ENCODE results near the gene HGF.

Gene HGF

GRCh38 chr7:81790686-81791085, 20.8 kb upstream of the HGF start:
- no peak overlapping the region for H3K4me3 ChIP-seq (ENCODE audit: low read depth, low read length)
- H3K9ac ChIP-seq (ENCODE audit: low read depth, low read length): no peak overlapping the region
- H3K4me1 ChIP-seq (ENCODE audit: control insufficient read depth, insufficient read depth, low read length): no peaks in the 10 kb centered on the region
- H3K9me3 ChIP-seq (ENCODE audit: control insufficient read depth, insufficient read depth, low read length): no peaks in the 10 kb centered on the region
- no peaks in the 10 kb centered on the region for H3K36me3 ChIP-seq (ENCODE audit: control insufficient read depth, insufficient read depth, low read length)
- no peaks in the 10 kb centered on the region for H3K27me3 ChIP-seq (ENCODE audit: control insufficient read depth, insufficient read depth, low read length)

GRCh38 chr7:81790120-81790500, 20.3 kb upstream of the HGF start:
- H3K27me3 ChIP-seq (ENCODE audit: control insufficient read depth, insufficient read depth, low read length): no peaks in the 10 kb centered on the region
- no peak overlapping the region for H3K9ac ChIP-seq (ENCODE audit: low read depth, low read length)
- no peak overlapping the region for H3K4me3 ChIP-seq (ENCODE audit: low read depth, low read length)
- H3K9me3 ChIP-seq (ENCODE audit: control insufficient read depth, insufficient read depth, low read length): no peaks in the 10 kb centered on the region
- H3K4me1 ChIP-seq (ENCODE audit: control insufficient read depth, insufficient read depth, low read length): no peaks in the 10 kb centered on the region
- H3K36me3 ChIP-seq (ENCODE audit: control insufficient read depth, insufficient read depth, low read length): no peaks in the 10 kb centered on the region

GRCh38 chr7:81789406-81790119, 19.7 kb upstream of the HGF start:
- Histone ChIP-seq H3K4me3 (ENCODE audit: low read depth, low read length) (no peak overlapping the region), H3K36me3 (ENCODE audit: control insufficient read depth, insufficient read depth, low read length) (no peaks in the 10 kb centered on the region), H3K9ac (ENCODE audit: low read depth, low read length) (no peak overlapping the region), H3K27me3 (ENCODE audit: control insufficient read depth, insufficient read depth, low read length) (no peaks in the 10 kb centered on the region), H3K4me1 (ENCODE audit: control insufficient read depth, insufficient read depth, low read length) (no peaks in the 10 kb centered on the region), H3K9me3 (ENCODE audit: control insufficient read depth, insufficient read depth, low read length) (no peaks in the 10 kb centered on the region)

GRCh38 chr7:81788246-81788645, 18.4 kb upstream of the HGF start:
- Histone ChIP-seq H3K4me1 (ENCODE audit: control insufficient read depth, insufficient read depth, low read length) (no peaks in the 10 kb centered on the region), H3K4me3 (ENCODE audit: low read depth, low read length) (no peak overlapping the region), H3K9ac (ENCODE audit: low read depth, low read length) (no peak overlapping the region), H3K9me3 (ENCODE audit: control insufficient read depth, insufficient read depth, low read length) (no peaks in the 10 kb centered on the region), H3K27me3 (ENCODE audit: control insufficient read depth, insufficient read depth, low read length) (no peaks in the 10 kb centered on the region), H3K36me3 (ENCODE audit: control insufficient read depth, insufficient read depth, low read length) (no peaks in the 10 kb centered on the region)

GRCh38 chr7:81783818-81784217, 14.0 kb upstream of the HGF start:
- H3K9ac ChIP-seq (ENCODE audit: low read depth, low read length): no peak overlapping the region
- no peaks in the 10 kb centered on the region for H3K36me3 ChIP-seq (ENCODE audit: control insufficient read depth, insufficient read depth, low read length)
- H3K4me3 ChIP-seq (ENCODE audit: low read depth, low read length): no peak overlapping the region
- no peaks in the 10 kb centered on the region for H3K4me1 ChIP-seq (ENCODE audit: control insufficient read depth, insufficient read depth, low read length)
- no peaks in the 10 kb centered on the region for H3K27me3 ChIP-seq (ENCODE audit: control insufficient read depth, insufficient read depth, low read length)
- H3K9me3 ChIP-seq (ENCODE audit: control insufficient read depth, insufficient read depth, low read length): no peaks in the 10 kb centered on the region

GRCh38 chr7:81780914-81781693, 11.3 kb upstream of the HGF start:
- Histone ChIP-seq H3K27me3 (ENCODE audit: control insufficient read depth, insufficient read depth, low read length) (no peaks in the 10 kb centered on the region), H3K9me3 (ENCODE audit: control insufficient read depth, insufficient read depth, low read length) (no peaks in the 10 kb centered on the region), H3K4me1 (ENCODE audit: control insufficient read depth, insufficient read depth, low read length) (no peaks in the 10 kb centered on the region), H3K36me3 (ENCODE audit: control insufficient read depth, insufficient read depth, low read length) (no peaks in the 10 kb centered on the region), H3K9ac (ENCODE audit: low read depth, low read length) (no peak overlapping the region), H3K4me3 (ENCODE audit: low read depth, low read length) (no peak overlapping the region)

- H3K4me3 ChIP-seq (ENCODE audit: low read depth, low read length): no peak overlapping the region
- H3K9ac ChIP-seq (ENCODE audit: low read depth, low read length): no peak overlapping the region
- no peaks in the 10 kb centered on the region for H3K36me3 ChIP-seq (ENCODE audit: control insufficient read depth, insufficient read depth, low read length)
- no peaks in the 10 kb centered on the region for H3K9me3 ChIP-seq (ENCODE audit: control insufficient read depth, insufficient read depth, low read length)
- no peaks in the 10 kb centered on the region for H3K27me3 ChIP-seq (ENCODE audit: control insufficient read depth, insufficient read depth, low read length)
- no peaks in the 10 kb centered on the region for H3K4me1 ChIP-seq (ENCODE audit: control insufficient read depth, insufficient read depth, low read length)
Observed at GRCh38 chr7:81779706-81780105, 9.9 kb upstream of the HGF start.

GRCh38 chr7:81777697-81778096, 7.8 kb upstream of the HGF start:
- no peak overlapping the region for H3K9ac ChIP-seq (ENCODE audit: low read depth, low read length)
- H3K9me3 ChIP-seq (ENCODE audit: control insufficient read depth, insufficient read depth, low read length): no peaks in the 10 kb centered on the region

GRCh38 chr7:81776948-81777630, 7.2 kb upstream of the HGF start:
- Histone ChIP-seq H3K4me1 (ENCODE audit: control insufficient read depth, insufficient read depth, low read length) (peaks cover 3% of the 10 kb centered on the region), H3K27me3 (ENCODE audit: control insufficient read depth, insufficient read depth, low read length) (peaks cover 3% of the 10 kb centered on the region), H3K9ac (ENCODE audit: low read depth, low read length) (no peak overlapping the region), H3K36me3 (ENCODE audit: control insufficient read depth, insufficient read depth, low read length) (no peaks in the 10 kb centered on the region), H3K4me3 (ENCODE audit: low read depth, low read length) (no peak overlapping the region), H3K9me3 (ENCODE audit: control insufficient read depth, insufficient read depth, low read length) (no peaks in the 10 kb centered on the region)

More at GRCh38 chr7:81777697-81778096, 7.8 kb upstream of the HGF start:
- H3K4me3 ChIP-seq (ENCODE audit: low read depth, low read length): no peak overlapping the region
- no peaks in the 10 kb centered on the region for H3K27me3 ChIP-seq (ENCODE audit: control insufficient read depth, insufficient read depth, low read length)
- peaks cover 3% of the 10 kb centered on the region for H3K4me1 ChIP-seq (ENCODE audit: control insufficient read depth, insufficient read depth, low read length)
- no peaks in the 10 kb centered on the region for H3K36me3 ChIP-seq (ENCODE audit: control insufficient read depth, insufficient read depth, low read length)

- no peaks in the 10 kb centered on the region for H3K9me3 ChIP-seq (ENCODE audit: control insufficient read depth, insufficient read depth, low read length)
- H3K4me1 ChIP-seq (ENCODE audit: control insufficient read depth, insufficient read depth, low read length): peaks cover 3% of the 10 kb centered on the region
- H3K9ac ChIP-seq (ENCODE audit: low read depth, low read length): no peak overlapping the region
- H3K4me3 ChIP-seq (ENCODE audit: low read depth, low read length): no peak overlapping the region
- H3K27me3 ChIP-seq (ENCODE audit: control insufficient read depth, insufficient read depth, low read length): peaks cover 11% of the 10 kb centered on the region
- no peaks in the 10 kb centered on the region for H3K36me3 ChIP-seq (ENCODE audit: control insufficient read depth, insufficient read depth, low read length)
Observed at GRCh38 chr7:81776161-81776560, 6.3 kb upstream of the HGF start.

GRCh38 chr7:81775560-81775959, 5.7 kb upstream of the HGF start:
- Histone ChIP-seq H3K9ac (ENCODE audit: low read depth, low read length) (no peak overlapping the region), H3K36me3 (ENCODE audit: control insufficient read depth, insufficient read depth, low read length) (no peaks in the 10 kb centered on the region), H3K4me1 (ENCODE audit: control insufficient read depth, insufficient read depth, low read length) (peaks cover 3% of the 10 kb centered on the region), H3K27me3 (ENCODE audit: control insufficient read depth, insufficient read depth, low read length) (peaks cover 15% of the 10 kb centered on the region), H3K9me3 (ENCODE audit: control insufficient read depth, insufficient read depth, low read length) (no peaks in the 10 kb centered on the region), H3K4me3 (ENCODE audit: low read depth, low read length) (no peak overlapping the region)

- Histone ChIP-seq H3K4me1 (ENCODE audit: control insufficient read depth, insufficient read depth, low read length) (peaks cover 7% of the 10 kb centered on the region), H3K9ac (ENCODE audit: low read depth, low read length) (no peak overlapping the region), H3K27me3 (ENCODE audit: control insufficient read depth, insufficient read depth, low read length) (peaks cover 15% of the 10 kb centered on the region), H3K9me3 (ENCODE audit: control insufficient read depth, insufficient read depth, low read length) (no peaks in the 10 kb centered on the region), H3K4me3 (ENCODE audit: low read depth, low read length) (no peak overlapping the region), H3K36me3 (ENCODE audit: control insufficient read depth, insufficient read depth, low read length) (no peaks in the 10 kb centered on the region)
Observed at GRCh38 chr7:81774551-81774950, 4.7 kb upstream of the HGF start.

All from iPS-15b (cell line).